HL-60 (cell line): ENCODE measurements around the gene LSAMP.

Experiments used
- DNase-seq, 2 experiments: peaks; one replicate each; pipeline ENCODE4 v3.0.0-alpha.2; 2010 to 2020; ENCODE audit warnings: low read depth in 1 of 2, low spot score in 1 of 2
- H3K27ac ChIP-seq: fragments of 250-450 bp; sonication (Bioruptor Pico); replicated peaks from 2 replicates; pipeline ENCODE4 v1.5.1; 2020; ENCODE audit warnings: mild to moderate bottlenecking, moderate library complexity
- H3K27me3 ChIP-seq: fragments of 250-450 bp; sonication (Bioruptor Pico); 2 replicates; pipeline ENCODE4 v1.5.1; 2021; ENCODE audit warnings: mild to moderate bottlenecking, moderate library complexity; ENCODE audit not compliant: insufficient read depth, poor library complexity, severe bottlenecking
- H3K4me3 ChIP-seq: replicated peaks from 2 replicates; pipeline ENCODE4 v1.5.1; 2011; ENCODE audit warnings: mild to moderate bottlenecking, control low read depth, low read length; ENCODE audit not compliant: insufficient read depth
- CTCF ChIP-seq: IDR thresholded peaks from one replicate; pipeline ENCODE4 v1.5.1; 2011; ENCODE audit warnings: low read length, control low read depth, inconsistent platforms; ENCODE audit not compliant: insufficient read depth
- GABPA ChIP-seq: IDR thresholded peaks from 2 replicates; pipeline ENCODE4 v1.6.1; 2012; ENCODE audit warnings: low read depth
- POLR2AphosphoS5 ChIP-seq: IDR thresholded peaks from 2 replicates; pipeline ENCODE4 v1.6.1; 2012; ENCODE audit warnings: low read depth
- REST ChIP-seq: IDR thresholded peaks from 2 replicates; pipeline ENCODE4 v1.6.1; 2012; ENCODE audit warnings: low read depth; ENCODE audit not compliant: insufficient replicate concordance
- SPI1 ChIP-seq: IDR thresholded peaks from 2 replicates; pipeline ENCODE4 v1.6.1; 2012; ENCODE audit warnings: low read depth, mild to moderate bottlenecking, borderline replicate concordance

LSAMP gene

GRCh38 chr3:116391296-116392201 lies 53.7 kb downstream of the LSAMP start:
- no peaks in the 10 kb centered on the region for H3K27me3 ChIP-seq
- TF ChIP-seq POLR2AphosphoS5, result no peak
- TF ChIP-seq GABPA, result no peak
- no peak for TF ChIP-seq CTCF
- TF ChIP-seq SPI1, result no peak
- no peak for TF ChIP-seq REST
- no peak for DNase-seq
- H3K4me3 ChIP-seq, result no peak overlapping the region
- H3K27ac ChIP-seq, result no peak overlapping the region

GRCh38 chr3:116390318-116390717 lies 55.0 kb downstream of the LSAMP start:
- no peak for DNase-seq
- H3K4me3 ChIP-seq, result no peak overlapping the region
- TF ChIP-seq GABPA, result no peak
- no peak for TF ChIP-seq REST
- no peak for TF ChIP-seq POLR2AphosphoS5
- no peak for TF ChIP-seq CTCF
- no peak for TF ChIP-seq SPI1

GRCh38 chr3:116388867-116389385 lies 56.4 kb downstream of the LSAMP start:
- TF ChIP-seq SPI1 (no peak), GABPA (no peak), POLR2AphosphoS5 (no peak), CTCF (no peak), REST (no peak)
- Histone ChIP-seq H3K27me3 (no peaks in the 10 kb centered on the region), H3K4me3 (no peak overlapping the region), H3K27ac (no peak overlapping the region)
- DNase-seq, result no peak

More at GRCh38 chr3:116390318-116390717, 55.0 kb downstream of the LSAMP start:
- Histone ChIP-seq H3K27ac (no peak overlapping the region), H3K27me3 (no peaks in the 10 kb centered on the region)
